GM23248 (cell line): Measurements from ENCODE around the gene CORIN.

ENCODE experiments used
- EZH2 ChIP-seq: fragments of 200-600 bp; sonication (generic); IDR thresholded peaks from 2 replicates; pipeline ENCODE4 v1.6.1; 2018; ENCODE audit warnings: antibody characterized with exemption, mild to moderate bottlenecking; ENCODE audit not compliant: insufficient read depth, poor library complexity, severe bottlenecking
- EZH2phosphoT487 ChIP-seq: fragments of 200-600 bp; sonication (generic); IDR thresholded peaks from 2 replicates; pipeline ENCODE4 v1.6.1; 2018; ENCODE audit warnings: antibody characterized with exemption, moderate library complexity, mild to moderate bottlenecking, low read depth; ENCODE audit not compliant: insufficient read depth

GRCh38 chr4:47619691-47620090 lies 218.2 kb downstream of the CORIN start:
- no peak for TF ChIP-seq EZH2phosphoT487
- no peak for TF ChIP-seq EZH2
